Ramos (cell line): ENCODE results near the gene PPP3R2.
"Not testable (repeated sequence)": the region's sequence is repeated elsewhere in the genome, so short reads cannot be mapped to it uniquely, and the experiment has no call there.

Source experiments
- in situ Hi-C: fragments of 300-500 bp; cut with MboI; formaldehyde crosslinking; loops from one replicate; pipeline ENCODE4 v1.14.3; 2022; ENCODE audit warnings: low sequenced_read_pairs; ENCODE audit not compliant: unreplicated experiment

Gene PPP3R2

GRCh38 chr9:101590901-101591300 is 3.9 kb downstream of the PPP3R2 start:
- in situ Hi-C loops, result no loop called here

- in situ Hi-C loops, result not testable (repeated sequence)
Measured at GRCh38 chr9:101590074-101590473, 4.7 kb downstream of the PPP3R2 start.

- in situ Hi-C loops, result no loop called here
Measured at GRCh38 chr9:101587332-101588043, 7.3 kb downstream of the PPP3R2 start.

GRCh38 chr9:101586651-101587050 is 8.1 kb downstream of the PPP3R2 start:
- in situ Hi-C loops, result no loop called here

GRCh38 chr9:101585740-101586139 is 9.0 kb downstream of the PPP3R2 start:
- in situ Hi-C loops, result no loop called here

GRCh38 chr9:101582553-101582952 is 12.2 kb downstream of the PPP3R2 start:
- in situ Hi-C loops, result no loop called here

GRCh38 chr9:101579711-101580545 is 14.8 kb downstream of the PPP3R2 start:
- in situ Hi-C loops, result no loop called here

GRCh38 chr9:101578378-101578777 is 16.4 kb downstream of the PPP3R2 start:
- in situ Hi-C loops, result no loop called here

- in situ Hi-C loops, result no loop called here
Measured at GRCh38 chr9:101574731-101575333, 19.9 kb downstream of the PPP3R2 start.

GRCh38 chr9:101572316-101572715 is 22.5 kb downstream of the PPP3R2 start:
- in situ Hi-C loops, result no loop called here

GRCh38 chr9:101571114-101571513 is 23.7 kb downstream of the PPP3R2 start:
- in situ Hi-C loops, result no loop called here

GRCh38 chr9:101569741-101570501 is 24.8 kb downstream of the PPP3R2 start:
- in situ Hi-C loops, result no loop called here

- in situ Hi-C loops, result no loop called here
Measured at GRCh38 chr9:101567725-101568350, 26.9 kb downstream of the PPP3R2 start.

GRCh38 chr9:101566904-101567724 is 27.7 kb downstream of the PPP3R2 start:
- in situ Hi-C loops, result no loop called here

GRCh38 chr9:101564252-101564651 is 30.5 kb downstream of the PPP3R2 start:
- in situ Hi-C loops, result no loop called here

- in situ Hi-C loops, result no loop called here
Measured at GRCh38 chr9:101562966-101563365, 31.8 kb downstream of the PPP3R2 start.

- in situ Hi-C loops, result no loop called here
Measured at GRCh38 chr9:101561740-101562139, 33.0 kb downstream of the PPP3R2 start.

- in situ Hi-C loops, result not testable (repeated sequence)
Measured at GRCh38 chr9:101549472-101550098, 45.2 kb downstream of the PPP3R2 start.
